HepG2 (cell line): ENCODE measurements around the gene ABCA4. TPM values are rescaled to one million over a fixed set of nuclear protein-coding genes. Genes with fewer than 3 reads are reported as not detected.

Experiments
- BRCA1 ChIP-seq: sonication (generic); formaldehyde crosslinking; IDR thresholded peaks from 2 replicates; pipeline ENCODE4 v1.4.0; 2020; ENCODE audit warnings: missing genetic modification reagents
- CENPT ChIP-seq: sonication (generic); formaldehyde crosslinking; IDR thresholded peaks from 2 replicates; pipeline ENCODE4 v1.8.0; 2022; ENCODE audit warnings: low read depth, mild to moderate bottlenecking, moderate library complexity, missing genetic modification reagents
- DMAP1 ChIP-seq: IDR thresholded peaks from 2 replicates; pipeline ENCODE4 v1.6.1; 2016
- GLI4 ChIP-seq: sonication (generic); formaldehyde crosslinking; IDR thresholded peaks from 2 replicates; pipeline ENCODE4 v1.5.1; 2020; ENCODE audit warnings: missing genetic modification reagents, mild to moderate bottlenecking, moderate library complexity, borderline replicate concordance
- IRF2 ChIP-seq: IDR thresholded peaks from 2 replicates; pipeline ENCODE4 v1.6.1; 2018; ENCODE audit warnings: missing genetic modification reagents, missing compliant biosample characterization
- KAT8 ChIP-seq: IDR thresholded peaks from 2 replicates; pipeline ENCODE4 v1.6.1; 2016; ENCODE audit warnings: missing genetic modification reagents, missing compliant biosample characterization
- KDM5B ChIP-seq: sonication (generic); formaldehyde crosslinking; IDR thresholded peaks from 2 replicates; pipeline ENCODE4 v1.4.0; 2020; ENCODE audit warnings: missing genetic modification reagents, mild to moderate bottlenecking, borderline replicate concordance
- KDM6A ChIP-seq: IDR thresholded peaks from 2 replicates; pipeline ENCODE4 v1.6.1; 2016; ENCODE audit warnings: low read depth
- NCOA5 ChIP-seq: sonication (generic); formaldehyde crosslinking; IDR thresholded peaks from 2 replicates; pipeline ENCODE4 v1.4.0; 2020; ENCODE audit warnings: missing genetic modification reagents
- PRMT3 ChIP-seq: sonication (generic); formaldehyde crosslinking; IDR thresholded peaks from 2 replicates; pipeline ENCODE4 v1.8.1; 2022; ENCODE audit warnings: low read depth, mild to moderate bottlenecking, moderate library complexity, missing genetic modification reagents, borderline replicate concordance
- ZMYM2 ChIP-seq: sonication (generic); formaldehyde crosslinking; IDR thresholded peaks from 2 replicates; pipeline ENCODE4 v1.8.0; 2022; ENCODE audit warnings: mild to moderate bottlenecking, missing genetic modification reagents
- ZNF274 ChIP-seq: sonication (generic); formaldehyde crosslinking; IDR thresholded peaks from 2 replicates; pipeline ENCODE4 v1.5.1; 2020; ENCODE audit warnings: mild to moderate bottlenecking, missing genetic modification reagents
- ZNF441 ChIP-seq: sonication (generic); formaldehyde crosslinking; IDR thresholded peaks from 2 replicates; pipeline ENCODE4 v1.7.0; 2021; ENCODE audit warnings: missing genetic modification reagents, borderline replicate concordance
- ZNF558 ChIP-seq: sonication (generic); formaldehyde crosslinking; IDR thresholded peaks from 2 replicates; pipeline ENCODE4 v1.9.0; 2022; ENCODE audit warnings: mild to moderate bottlenecking, missing genetic modification reagents, borderline replicate concordance
- ZNF615 ChIP-seq: sonication (generic); formaldehyde crosslinking; IDR thresholded peaks from 2 replicates; pipeline ENCODE4 v1.5.0; 2020; ENCODE audit warnings: mild to moderate bottlenecking, missing genetic modification reagents, borderline replicate concordance
- ZNF644 ChIP-seq: IDR thresholded peaks from 2 replicates; pipeline ENCODE4 v1.6.1; 2016; ENCODE audit warnings: low read depth
- polyA plus RNA-seq, 8 experiments: library from polyadenylated mRNA; depleted of rRNA in 3 of 8; stranded (reverse) in 7 of 8; unstranded in 1 of 8; fragments of >200 nt; fragmentation: Illumina TruSeq in 4 of 8; extraction: Trizol in 4 of 8; gene quantifications; 2 replicates each; pipeline versions ENCODE4 v1.2.1 to v1.2.3, GENCODE V29; 2011 to 2016; ENCODE audit warnings: low read depth in 4 of 8, missing spikeins in 1 of 8, mixed read lengths in 1 of 8; ENCODE audit not compliant: insufficient read depth in 1 of 8
- total RNA-seq, 5 experiments: library from RNA; depleted of rRNA; stranded (reverse); fragments of >200 nt; fragmentation: Illumina TruSeq; extraction: Trizol; gene quantifications; 2 replicates each; pipeline ENCODE4 v1.2.3, GENCODE V29; 2016; ENCODE audit warnings: low read depth in 1 of 5
- TF ChIP-seq, protein P1 (sequence below): sonication (generic); formaldehyde crosslinking; IDR thresholded peaks from 2 replicates; pipeline ENCODE4 v1.5.0; 2020; ENCODE audit warnings: mild to moderate bottlenecking, missing genetic modification reagents
- TF ChIP-seq, protein P2 (sequence below): sonication (generic); formaldehyde crosslinking; IDR thresholded peaks from 2 replicates; pipeline ENCODE4 v1.4.0; 2020; ENCODE audit warnings: missing genetic modification reagents
- TF ChIP-seq, protein P3 (sequence below): sonication (generic); formaldehyde crosslinking; IDR thresholded peaks from 2 replicates; pipeline ENCODE4 v1.4.0; 2020; ENCODE audit warnings: mild to moderate bottlenecking, missing genetic modification reagents
- TF ChIP-seq, protein P4 (sequence below): sonication (generic); formaldehyde crosslinking; IDR thresholded peaks from 2 replicates; pipeline ENCODE4 v1.4.0; 2020; ENCODE audit warnings: missing genetic modification reagents

ABCA4 gene
- total and polyA plus RNA-seq, 2 of the 13 experiments (the other 11 are each of a cell fraction or from before 2014, with no cell fraction given), result 0.24 to 0.67 TPM

DNA sequence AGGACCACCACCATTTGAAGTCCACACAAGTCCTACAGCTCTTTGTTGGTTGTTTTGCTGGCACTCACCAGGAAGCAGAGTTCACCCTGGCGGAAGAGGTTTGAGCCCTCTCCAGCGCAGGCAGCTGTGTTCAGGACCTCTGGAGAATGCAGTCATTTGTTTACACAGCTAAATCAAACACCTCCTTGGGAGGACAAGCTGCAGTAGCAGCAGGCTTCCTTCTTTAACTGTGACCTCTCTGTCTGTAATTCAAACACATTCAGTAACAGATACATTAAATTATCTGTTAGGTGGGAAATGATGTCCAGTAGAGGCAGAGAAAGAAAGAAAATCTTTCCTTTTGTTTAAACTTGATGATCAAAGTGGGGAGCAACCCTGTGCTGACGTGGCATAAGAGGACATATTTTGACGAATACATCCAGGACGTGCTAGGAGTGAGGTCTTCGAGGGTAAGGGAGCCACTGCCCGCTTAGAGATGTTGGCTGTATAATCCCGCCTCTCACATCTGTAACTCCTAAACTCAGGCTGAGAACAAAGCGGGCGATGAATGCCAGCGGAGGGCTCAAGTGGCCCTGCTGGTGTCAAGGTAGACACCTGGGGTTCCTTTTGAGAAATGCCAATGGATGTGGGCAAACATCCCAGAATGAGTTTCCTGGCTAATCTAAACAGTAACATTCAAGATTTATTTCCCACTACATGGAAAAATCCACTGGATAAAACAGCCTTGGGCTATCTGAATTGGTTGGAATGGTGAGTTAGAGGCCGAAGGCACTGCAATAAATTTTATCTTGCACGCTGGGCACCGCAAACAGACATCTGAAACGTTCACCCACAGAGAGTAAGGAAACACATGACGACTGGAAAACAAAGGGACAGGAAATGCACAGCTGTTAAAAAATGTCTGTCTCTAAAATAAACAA, 51.7 kb downstream of the ABCA4 start (continued):
- TF ChIP-seq, protein P1, sequence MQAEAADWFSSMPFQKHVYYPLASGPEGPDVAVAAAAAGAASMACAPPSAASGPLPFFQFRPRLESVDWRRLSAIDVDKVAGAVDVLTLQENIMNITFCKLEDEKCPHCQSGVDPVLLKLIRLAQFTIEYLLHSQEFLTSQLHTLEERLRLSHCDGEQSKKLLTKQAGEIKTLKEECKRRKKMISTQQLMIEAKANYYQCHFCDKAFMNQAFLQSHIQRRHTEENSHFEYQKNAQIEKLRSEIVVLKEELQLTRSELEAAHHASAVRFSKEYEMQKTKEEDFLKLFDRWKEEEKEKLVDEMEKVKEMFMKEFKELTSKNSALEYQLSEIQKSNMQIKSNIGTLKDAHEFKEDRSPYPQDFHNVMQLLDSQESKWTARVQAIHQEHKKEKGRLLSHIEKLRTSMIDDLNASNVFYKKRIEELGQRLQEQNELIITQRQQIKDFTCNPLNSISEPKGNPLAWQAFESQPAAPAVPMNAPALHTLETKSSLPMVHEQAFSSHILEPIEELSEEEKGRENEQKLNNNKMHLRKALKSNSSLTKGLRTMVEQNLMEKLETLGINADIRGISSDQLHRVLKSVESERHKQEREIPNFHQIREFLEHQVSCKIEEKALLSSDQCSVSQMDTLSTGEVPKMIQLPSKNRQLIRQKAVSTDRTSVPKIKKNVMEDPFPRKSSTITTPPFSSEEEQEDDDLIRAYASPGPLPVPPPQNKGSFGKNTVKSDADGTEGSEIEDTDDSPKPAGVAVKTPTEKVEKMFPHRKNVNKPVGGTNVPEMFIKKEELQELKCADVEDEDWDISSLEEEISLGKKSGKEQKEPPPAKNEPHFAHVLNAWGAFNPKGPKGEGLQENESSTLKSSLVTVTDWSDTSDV (CRISPR knock-in tag), result no peak
- TF ChIP-seq ZMYM2 (CRISPR knock-in tag) (no peak), ZNF644 (CRISPR knock-in tag) (peak; percentile 82), NCOA5 (CRISPR knock-in tag) (no peak), IRF2 (CRISPR knock-in tag) (peak; percentile 52), KAT8 (CRISPR knock-in tag) (peak; percentile 62; the same call in 1 of the 2 replicates), ZNF274 (no peak), ZNF615 (no peak), KDM5B (CRISPR knock-in tag) (no peak), GLI4 (CRISPR knock-in tag) (no peak), PRMT3 (no peak), DMAP1 (CRISPR knock-in tag) (0 out of 2 replicates have a peak, but pooled peaks have one; percentile 19), BRCA1 (CRISPR knock-in tag) (no peak), CENPT (CRISPR knock-in tag) (no peak), ZNF441 (CRISPR knock-in tag) (no peak), KDM6A (CRISPR knock-in tag) (0 out of 2 replicates have a peak, but pooled peaks have one; percentile 48), ZNF558 (CRISPR knock-in tag) (no peak)
- TF ChIP-seq, protein P2, sequence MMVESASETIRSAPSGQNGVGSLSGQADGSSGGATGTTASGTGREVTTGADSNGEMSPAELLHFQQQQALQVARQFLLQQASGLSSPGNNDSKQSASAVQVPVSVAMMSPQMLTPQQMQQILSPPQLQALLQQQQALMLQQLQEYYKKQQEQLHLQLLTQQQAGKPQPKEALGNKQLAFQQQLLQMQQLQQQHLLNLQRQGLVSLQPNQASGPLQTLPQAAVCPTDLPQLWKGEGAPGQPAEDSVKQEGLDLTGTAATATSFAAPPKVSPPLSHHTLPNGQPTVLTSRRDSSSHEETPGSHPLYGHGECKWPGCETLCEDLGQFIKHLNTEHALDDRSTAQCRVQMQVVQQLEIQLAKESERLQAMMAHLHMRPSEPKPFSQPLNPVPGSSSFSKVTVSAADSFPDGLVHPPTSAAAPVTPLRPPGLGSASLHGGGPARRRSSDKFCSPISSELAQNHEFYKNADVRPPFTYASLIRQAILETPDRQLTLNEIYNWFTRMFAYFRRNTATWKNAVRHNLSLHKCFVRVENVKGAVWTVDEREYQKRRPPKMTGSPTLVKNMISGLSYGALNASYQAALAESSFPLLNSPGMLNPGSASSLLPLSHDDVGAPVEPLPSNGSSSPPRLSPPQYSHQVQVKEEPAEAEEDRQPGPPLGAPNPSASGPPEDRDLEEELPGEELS, result peak; percentile 62
- TF ChIP-seq, protein P3, sequence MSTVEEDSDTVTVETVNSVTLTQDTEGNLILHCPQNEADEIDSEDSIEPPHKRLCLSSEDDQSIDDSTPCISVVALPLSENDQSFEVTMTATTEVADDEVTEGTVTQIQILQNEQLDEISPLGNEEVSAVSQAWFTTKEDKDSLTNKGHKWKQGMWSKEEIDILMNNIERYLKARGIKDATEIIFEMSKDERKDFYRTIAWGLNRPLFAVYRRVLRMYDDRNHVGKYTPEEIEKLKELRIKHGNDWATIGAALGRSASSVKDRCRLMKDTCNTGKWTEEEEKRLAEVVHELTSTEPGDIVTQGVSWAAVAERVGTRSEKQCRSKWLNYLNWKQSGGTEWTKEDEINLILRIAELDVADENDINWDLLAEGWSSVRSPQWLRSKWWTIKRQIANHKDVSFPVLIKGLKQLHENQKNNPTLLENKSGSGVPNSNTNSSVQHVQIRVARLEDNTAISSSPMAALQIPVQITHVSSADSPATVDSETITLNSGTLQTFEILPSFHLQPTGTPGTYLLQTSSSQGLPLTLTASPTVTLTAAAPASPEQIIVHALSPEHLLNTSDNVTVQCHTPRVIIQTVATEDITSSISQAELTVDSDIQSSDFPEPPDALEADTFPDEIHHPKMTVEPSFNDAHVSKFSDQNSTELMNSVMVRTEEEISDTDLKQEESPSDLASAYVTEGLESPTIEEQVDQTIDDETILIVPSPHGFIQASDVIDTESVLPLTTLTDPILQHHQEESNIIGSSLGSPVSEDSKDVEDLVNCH (CRISPR knock-in tag), result no peak
- TF ChIP-seq, protein P4, sequence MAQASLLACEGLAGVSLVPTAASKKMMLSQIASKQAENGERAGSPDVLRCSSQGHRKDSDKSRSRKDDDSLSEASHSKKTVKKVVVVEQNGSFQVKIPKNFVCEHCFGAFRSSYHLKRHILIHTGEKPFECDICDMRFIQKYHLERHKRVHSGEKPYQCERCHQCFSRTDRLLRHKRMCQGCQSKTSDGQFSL, result no peak
